ENCODE data around the gene ALG8. TPM values are rescaled to one million over a fixed set of nuclear protein-coding genes. Genes with fewer than 3 reads are reported as not detected.

ALG8 gene
- total RNA-seq, 1 donor from 2014 or later: 43.7 TPM

DNA sequence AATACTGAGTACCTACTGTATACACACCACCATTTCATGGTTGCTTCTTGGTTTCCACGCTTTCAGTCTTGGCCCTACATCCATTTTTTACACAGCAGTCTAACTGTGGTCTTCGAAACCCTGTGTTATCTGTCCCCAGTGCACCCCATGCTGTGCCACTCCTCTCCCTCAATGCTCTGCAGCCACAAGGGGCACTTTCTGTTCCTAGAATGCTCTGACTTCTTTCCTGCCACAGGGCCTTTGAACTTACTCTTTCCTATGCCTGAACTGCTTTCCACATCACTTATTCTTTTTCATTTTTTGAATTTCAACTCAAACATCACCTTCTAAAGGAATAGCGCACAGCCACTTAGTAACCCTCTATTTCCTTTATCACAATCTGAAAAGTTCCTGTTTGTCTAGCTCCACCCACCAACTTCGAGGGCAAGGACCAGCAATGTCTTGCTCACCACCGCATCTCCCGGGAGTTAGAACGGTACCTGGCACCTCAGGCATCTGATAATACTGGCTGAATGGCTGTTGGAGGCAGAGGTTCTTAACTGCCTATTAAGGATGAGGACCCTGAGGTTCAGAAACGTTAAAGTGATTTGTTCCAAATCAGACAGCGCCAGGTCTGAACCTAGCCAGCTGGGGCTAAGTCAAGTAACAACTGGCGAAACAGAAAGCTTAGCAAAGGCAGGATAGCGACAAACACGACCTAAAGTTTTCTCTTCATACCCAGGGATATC is 568 bp downstream of the ALG8 start:
- TF ChIP-seq CTCF (IDR thresholded peaks at IDR 0.05; ENCODE audit: insufficient read depth, low read depth, low read length): no peak
- no peak for TF ChIP-seq EZH2 (IDR thresholded peaks at IDR 0.05; ENCODE audit: insufficient read depth, low read length)
- H3K9me3 Mint-ChIP-seq (ENCODE audit: unreplicated experiment): peaks cover 2% of the 10 kb centered on the region
- FAIRE-seq: no peak
- Histone ChIP-seq H3K79me2 (ENCODE audit: insufficient read depth, low read length) (peaks cover 42% of the 10 kb centered on the region), H4K20me1 (ENCODE audit: insufficient read depth, low read length) (no peaks in the 10 kb centered on the region), H3K36me3 (ENCODE audit: insufficient read depth, low read length) (no peaks in the 10 kb centered on the region), H3K27me3 (ENCODE audit: insufficient read depth, low read length) (no peaks in the 10 kb centered on the region), H3K9me3 (ENCODE audit: insufficient read depth, low read depth, low read length) (no peaks in the 10 kb centered on the region), H3K27ac (ENCODE audit: low read depth, low read length) (peak overlapping the region; percentile 88), H2AFZ (ENCODE audit: low read depth, low read length) (peak overlapping the region; percentile 78), H3K4me2 (ENCODE audit: low read length) (peak overlapping the region; percentile 87), H3K4me1 (ENCODE audit: insufficient read depth, low read length) (peaks cover 11% of the 10 kb centered on the region), H3K9ac (ENCODE audit: low read length) (peak overlapping the region; percentile 90), H3K4me3 (ENCODE audit: insufficient read depth, low read depth, low read length) (peak overlapping the region; percentile 93)
- H3K4me1 Mint-ChIP-seq (ENCODE audit: low read depth, unreplicated experiment): peaks cover 9% of the 10 kb centered on the region
- H3K36me3 Mint-ChIP-seq (ENCODE audit: low read depth, unreplicated experiment): peaks cover 7% of the 10 kb centered on the region
- peak overlapping the region; percentile 98 for H3K4me3 Mint-ChIP-seq (ENCODE audit: unreplicated experiment)
- H3K27me3 Mint-ChIP-seq (ENCODE audit: low read depth, unreplicated experiment): no peaks in the 10 kb centered on the region
- DNase-seq (ENCODE audit: low read depth): peak; percentile 16
- H3K27ac Mint-ChIP-seq (ENCODE audit: unreplicated experiment): peak overlapping the region; percentile 90

GRCh38 chr11:78138291-78138690 is 1.1 kb downstream of the ALG8 start:
- Histone ChIP-seq H3K27ac (ENCODE audit: low read depth, low read length) (no peak overlapping the region), H2AFZ (ENCODE audit: low read depth, low read length) (no peak overlapping the region), H4K20me1 (ENCODE audit: insufficient read depth, low read length) (no peaks in the 10 kb centered on the region), H3K79me2 (ENCODE audit: insufficient read depth, low read length) (peaks cover 42% of the 10 kb centered on the region), H3K9me3 (ENCODE audit: insufficient read depth, low read depth, low read length) (no peaks in the 10 kb centered on the region), H3K9ac (ENCODE audit: low read length) (peak overlapping the region; percentile 90), H3K4me2 (ENCODE audit: low read length) (peak overlapping the region; percentile 87), H3K4me1 (ENCODE audit: insufficient read depth, low read length) (peaks cover 11% of the 10 kb centered on the region), H3K36me3 (ENCODE audit: insufficient read depth, low read length) (no peaks in the 10 kb centered on the region), H3K4me3 (ENCODE audit: insufficient read depth, low read depth, low read length) (peak overlapping the region; percentile 93), H3K27me3 (ENCODE audit: insufficient read depth, low read length) (no peaks in the 10 kb centered on the region)
- H3K27ac Mint-ChIP-seq (ENCODE audit: unreplicated experiment): no peak overlapping the region
- TF ChIP-seq CTCF (IDR thresholded peaks at IDR 0.05; ENCODE audit: insufficient read depth, low read depth, low read length): no peak
- no peak for TF ChIP-seq EZH2 (IDR thresholded peaks at IDR 0.05; ENCODE audit: insufficient read depth, low read length)
- H3K27me3 Mint-ChIP-seq (ENCODE audit: low read depth, unreplicated experiment): no peaks in the 10 kb centered on the region
- no peak for DNase-seq (ENCODE audit: low read depth)
- no peak for FAIRE-seq
- peaks cover 7% of the 10 kb centered on the region for H3K36me3 Mint-ChIP-seq (ENCODE audit: low read depth, unreplicated experiment)
- H3K9me3 Mint-ChIP-seq (ENCODE audit: unreplicated experiment): peaks cover 2% of the 10 kb centered on the region
- H3K4me3 Mint-ChIP-seq (ENCODE audit: unreplicated experiment): peak overlapping the region; percentile 98
- H3K4me1 Mint-ChIP-seq (ENCODE audit: low read depth, unreplicated experiment): peaks cover 9% of the 10 kb centered on the region

DNA sequence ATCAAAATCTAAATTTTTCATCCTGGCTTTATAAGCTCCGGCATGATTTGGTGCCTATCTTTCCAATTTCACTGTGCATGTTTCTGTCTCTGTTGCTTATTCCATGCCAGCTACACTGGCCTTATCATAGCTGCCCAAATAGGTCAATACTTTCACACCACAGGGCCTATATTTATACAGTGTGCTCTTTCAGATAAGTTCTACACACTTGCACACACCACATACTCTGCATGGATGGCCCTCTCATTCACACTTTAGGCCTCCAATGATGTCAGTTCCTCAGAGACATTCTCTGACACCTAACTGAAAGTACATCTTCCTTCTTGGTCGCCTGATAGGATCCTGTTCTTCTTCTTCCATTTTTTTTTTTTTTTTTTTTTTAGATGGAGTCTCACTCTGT is 7.0 kb downstream of the ALG8 start:
- Mint-ChIP-seq H3K4me3 (ENCODE audit: unreplicated experiment) (no peak overlapping the region), H3K36me3 (ENCODE audit: low read depth, unreplicated experiment) (peaks cover 3% of the 10 kb centered on the region), H3K27me3 (ENCODE audit: low read depth, unreplicated experiment) (no peaks in the 10 kb centered on the region), H3K4me1 (ENCODE audit: low read depth, unreplicated experiment) (no peaks in the 10 kb centered on the region), H3K27ac (ENCODE audit: unreplicated experiment) (no peak overlapping the region), H3K9me3 (ENCODE audit: unreplicated experiment) (no peaks in the 10 kb centered on the region)
- Histone ChIP-seq H3K27ac (ENCODE audit: low read depth, low read length) (no peak overlapping the region), H3K9ac (ENCODE audit: low read length) (no peak overlapping the region), H3K27me3 (ENCODE audit: insufficient read depth, low read length) (no peaks in the 10 kb centered on the region), H3K4me3 (ENCODE audit: insufficient read depth, low read depth, low read length) (no peak overlapping the region), H3K9me3 (ENCODE audit: insufficient read depth, low read depth, low read length) (no peaks in the 10 kb centered on the region), H3K4me1 (ENCODE audit: insufficient read depth, low read length) (no peaks in the 10 kb centered on the region), H3K36me3 (ENCODE audit: insufficient read depth, low read length) (no peaks in the 10 kb centered on the region), H3K79me2 (ENCODE audit: insufficient read depth, low read length) (peaks cover 25% of the 10 kb centered on the region), H4K20me1 (ENCODE audit: insufficient read depth, low read length) (peaks cover 4% of the 10 kb centered on the region), H3K4me2 (ENCODE audit: low read length) (no peak overlapping the region), H2AFZ (ENCODE audit: low read depth, low read length) (no peak overlapping the region)
- no peak for FAIRE-seq
- no peak for TF ChIP-seq CTCF (IDR thresholded peaks at IDR 0.05; ENCODE audit: insufficient read depth, low read depth, low read length)
- DNase-seq (ENCODE audit: low read depth): no peak
